LoVo (cell line): ENCODE measurements around the gene ENO1.
A peak's percentile ranks its signal among the peaks of the same experiment; 100 is the strongest.
"Not testable (repeated sequence)": the region's sequence is repeated elsewhere in the genome, so short reads cannot be mapped to it uniquely, and the experiment has no call there.

Source experiments
- DNase-seq: peaks from one replicate; pipeline ENCODE4 v3.0.0-alpha.2; 2016; ENCODE audit warnings: low spot score

ENO1 gene

DNA sequence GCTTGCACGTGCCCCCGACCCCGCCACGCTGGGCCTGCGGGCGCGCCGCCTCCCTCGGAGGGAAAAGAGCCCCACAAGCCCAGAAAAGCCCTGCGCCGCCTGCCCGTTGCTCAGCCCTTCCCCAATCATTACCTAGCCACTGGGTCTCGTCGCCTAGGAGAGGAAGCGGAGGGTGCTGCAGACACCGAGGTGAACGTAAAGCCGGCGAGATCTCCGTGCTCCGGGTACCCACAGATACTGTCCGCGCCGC is at the start of gene ENO1:
ENO1 (minus strand) TSS at position 239 of the 250 bp plus-strand sequence. CDS start 3,778 bp downstream, outside the sequence.
- no peak for DNase-seq

DNA sequence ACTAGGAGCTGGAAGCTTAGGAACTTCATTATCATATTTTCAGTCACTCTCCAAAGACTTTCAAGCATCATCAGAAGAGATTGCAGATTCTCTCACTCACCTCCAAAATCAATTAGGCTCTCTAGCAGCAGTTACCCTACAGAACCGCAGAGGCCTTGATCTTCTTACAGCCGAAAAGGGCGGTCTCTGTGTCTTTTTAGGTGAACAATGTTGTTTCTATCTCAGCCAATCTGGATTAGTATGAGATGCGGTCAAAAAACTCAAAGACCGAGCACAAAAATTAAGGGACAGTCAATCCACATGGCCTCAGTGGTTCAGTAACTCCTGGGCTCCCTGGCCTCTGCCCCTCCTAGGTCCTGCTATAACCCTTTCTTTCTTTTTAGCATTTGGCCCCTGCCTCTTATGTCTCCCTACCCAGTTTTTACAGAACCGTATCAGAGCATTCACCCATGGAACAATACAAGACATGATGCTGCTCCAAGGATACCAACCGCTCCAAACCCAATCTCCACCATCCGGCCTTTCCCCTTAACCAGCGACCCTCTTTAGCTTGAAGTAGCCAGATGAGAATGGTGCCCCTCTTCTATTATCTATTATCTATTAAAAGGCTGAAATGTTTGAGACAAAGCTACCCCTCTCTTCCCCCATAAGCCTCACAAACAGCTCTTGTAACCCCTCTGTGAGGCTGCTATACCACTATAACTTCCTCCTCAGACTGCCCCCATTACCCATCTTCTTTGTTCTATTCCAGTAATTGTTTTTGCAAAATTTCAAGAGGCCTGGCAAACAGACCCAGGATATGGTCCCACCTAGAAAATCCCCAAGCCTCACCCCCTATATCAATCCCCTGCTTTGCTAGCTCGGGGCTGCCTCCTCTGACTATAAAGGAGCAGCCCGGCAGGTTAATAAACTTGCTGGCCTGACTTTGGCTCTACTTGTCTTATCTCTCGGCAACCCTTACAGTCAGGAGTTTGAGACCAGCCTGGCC is 48.5 kb upstream of the ENO1 start:
- no peak for DNase-seq

DNA sequence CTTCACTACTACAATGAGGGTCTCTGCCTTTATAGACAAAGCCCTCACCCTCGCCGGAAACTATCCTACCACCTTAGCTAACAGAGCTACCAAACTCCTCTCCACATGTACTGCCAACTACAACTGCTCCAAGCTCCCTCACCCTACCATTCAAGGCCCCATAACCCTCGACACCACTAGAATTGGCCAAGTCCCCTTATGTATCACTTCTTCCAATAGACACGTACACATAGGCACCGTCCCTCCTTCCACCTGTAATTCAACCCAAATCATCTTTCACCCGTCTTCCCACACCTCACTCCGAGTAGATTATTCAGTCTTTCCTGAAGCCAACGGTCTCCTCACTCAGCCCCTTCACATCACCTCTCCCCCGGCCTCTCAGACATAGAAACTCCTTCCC is 47.5 kb upstream of the ENO1 start:
- no peak for DNase-seq

DNA sequence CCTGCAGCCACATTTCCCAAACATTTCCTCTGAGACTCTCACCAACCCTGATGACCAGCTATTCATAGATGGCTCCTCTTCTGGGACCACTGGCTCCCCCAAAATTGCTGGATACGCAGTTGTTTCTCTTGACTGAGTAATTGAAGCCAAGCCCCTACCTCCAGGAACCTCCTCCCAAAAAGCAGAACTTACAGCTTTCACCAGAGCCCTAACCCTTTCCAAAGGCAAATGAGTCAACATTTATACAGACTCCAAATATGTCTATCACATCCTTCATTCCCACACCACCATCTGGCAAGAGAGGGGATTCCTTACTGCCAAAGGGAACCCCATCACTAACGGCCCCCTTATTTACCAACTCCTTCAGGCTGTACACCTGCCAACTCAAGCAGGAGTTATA is 46.9 kb upstream of the ENO1 start:
- no peak for DNase-seq

- no peak for DNase-seq
Measured at GRCh38 chr1:8922962-8923361, 44.5 kb upstream of the ENO1 start.

GRCh38 chr1:8917536-8917935 is 39.0 kb upstream of the ENO1 start:
- not testable (repeated sequence) for DNase-seq

- no peak for DNase-seq
Measured at GRCh38 chr1:8915446-8915845, 37.0 kb upstream of the ENO1 start.

GRCh38 chr1:8914466-8914865 is 36.0 kb upstream of the ENO1 start:
- no peak for DNase-seq

DNA sequence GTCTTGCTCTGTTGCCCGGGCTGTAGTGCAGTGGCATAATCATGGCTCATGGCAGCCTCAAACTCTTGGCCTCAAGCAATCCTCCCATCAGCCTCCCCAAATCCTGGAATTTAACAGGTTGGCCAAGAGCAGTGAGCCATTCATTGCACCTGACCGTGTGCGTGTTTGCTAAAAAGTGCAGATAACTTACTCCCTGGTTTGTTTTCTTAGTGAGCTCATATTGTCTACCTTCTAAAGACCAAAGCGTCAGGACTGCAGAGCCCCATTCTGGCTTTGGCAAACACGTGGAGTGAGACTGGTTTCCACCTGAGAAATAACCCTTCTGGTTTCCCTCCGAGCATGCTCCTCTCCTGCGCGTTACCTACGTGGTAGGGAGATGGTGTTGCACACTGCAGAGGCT is 35.0 kb upstream of the ENO1 start:
- DNase-seq = no peak

- DNase-seq = no peak
Measured at GRCh38 chr1:8911416-8912309, 33.2 kb upstream of the ENO1 start.

DNA sequence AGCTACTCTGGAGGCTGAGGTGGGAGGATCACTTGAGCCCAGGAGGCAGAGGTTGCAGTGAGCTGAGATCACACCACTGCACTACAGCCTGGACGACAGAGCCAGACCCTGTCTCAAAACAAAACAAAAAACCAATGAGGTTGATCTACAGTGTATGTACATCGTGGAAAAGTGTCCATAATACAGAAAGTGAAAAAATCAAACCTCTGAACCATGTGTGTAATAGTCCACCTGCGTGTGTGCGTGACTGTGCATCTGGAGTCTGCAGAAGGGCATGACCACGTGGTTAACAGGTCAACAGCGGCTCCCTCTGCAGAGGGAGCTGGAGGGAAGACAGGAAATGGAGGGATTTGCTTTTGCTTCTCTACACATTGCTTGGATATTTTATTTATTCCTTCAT is 32.4 kb upstream of the ENO1 start:
- no peak for DNase-seq

DNA sequence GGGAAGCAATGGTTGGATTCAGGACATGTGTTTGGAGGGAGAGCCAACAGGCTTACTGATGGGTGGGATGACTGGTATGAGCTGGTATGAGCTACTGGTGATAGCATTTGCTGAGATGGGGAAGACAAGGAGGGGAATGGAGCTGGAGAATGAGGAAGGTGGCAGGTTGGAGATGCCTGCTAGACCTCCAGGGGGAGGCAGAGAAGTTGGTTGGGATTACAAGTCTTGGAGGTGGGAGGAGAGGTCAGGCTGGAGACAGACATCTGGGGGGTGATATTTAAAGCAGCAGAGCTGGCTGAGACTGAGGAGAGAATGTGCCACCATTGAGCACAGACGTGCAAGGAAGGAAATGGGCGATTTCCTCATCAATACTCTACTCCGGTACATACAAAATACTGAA is 31.8 kb upstream of the ENO1 start:
- no peak for DNase-seq

DNA sequence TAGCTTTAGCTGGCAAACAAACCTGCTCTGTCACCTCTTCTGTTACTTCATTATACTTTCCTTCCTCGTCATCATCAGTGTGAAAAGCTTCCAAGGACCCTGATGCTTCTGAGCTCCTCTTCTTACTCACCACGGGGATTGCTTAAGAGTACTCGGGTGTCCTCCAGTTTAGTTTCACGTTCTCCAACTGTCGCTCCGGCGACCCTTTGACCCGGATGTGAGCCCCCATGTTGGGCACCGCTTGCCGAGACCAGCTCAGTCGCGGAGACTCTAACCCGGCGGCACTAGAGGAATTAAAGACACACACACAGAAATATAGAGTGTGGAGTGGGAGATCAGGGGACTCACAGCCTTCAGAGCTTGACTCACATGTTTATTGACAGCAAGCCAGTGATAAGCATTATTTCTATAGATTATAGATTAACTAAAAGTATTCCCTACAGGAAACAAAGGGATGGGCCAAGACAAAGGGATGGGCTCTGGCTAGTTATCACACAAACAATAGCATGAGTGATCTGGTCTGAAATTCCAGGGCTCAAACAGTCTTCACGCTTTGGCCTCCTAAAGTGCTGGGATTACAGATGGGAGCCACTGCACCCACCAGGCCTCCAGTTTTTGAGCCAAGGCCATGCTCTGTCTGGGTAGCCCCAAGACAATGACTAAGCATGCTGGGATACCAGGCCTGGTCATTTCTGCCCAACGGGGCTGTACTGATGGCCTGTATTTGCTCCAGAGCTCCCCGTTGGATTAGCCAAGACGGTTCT is 30.1 kb upstream of the ENO1 start:
- DNase-seq = no peak

DNA sequence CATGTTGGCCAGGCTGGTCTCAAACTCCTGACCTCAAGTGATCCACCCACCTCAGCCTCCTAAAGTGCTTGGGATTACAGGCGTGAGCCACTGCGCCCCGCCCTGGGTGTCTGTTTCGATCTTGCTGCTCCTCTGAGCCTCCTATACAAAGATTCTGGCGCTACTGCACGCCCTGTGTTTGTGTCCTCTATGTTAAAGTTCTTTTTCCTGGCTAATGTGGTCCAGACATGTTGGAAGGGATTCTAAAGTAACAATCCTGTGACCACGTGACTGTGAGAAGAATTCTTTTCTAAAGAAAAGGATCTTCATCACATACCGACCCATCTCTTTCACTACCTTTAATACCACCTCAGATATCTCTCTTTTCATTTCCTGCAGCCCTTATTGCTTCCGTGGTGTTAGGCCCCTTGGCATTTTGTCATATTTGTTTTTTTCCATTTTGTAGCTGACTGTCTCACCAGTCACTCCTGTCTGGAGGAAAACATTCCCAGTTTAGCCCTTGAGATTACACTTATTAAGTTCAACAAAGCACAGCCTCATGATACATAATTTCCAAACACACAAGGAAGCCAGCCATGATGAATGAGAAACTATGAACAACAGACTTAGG is 27.2 kb upstream of the ENO1 start:
- DNase-seq = no peak

GRCh38 chr1:8903908-8904650 is 25.6 kb upstream of the ENO1 start:
- DNase-seq = peak; percentile 54

- no peak for DNase-seq
Measured at GRCh38 chr1:8903410-8903809, 24.9 kb upstream of the ENO1 start.

- DNase-seq = no peak
Measured at GRCh38 chr1:8902765-8903164, 24.3 kb upstream of the ENO1 start.

GRCh38 chr1:8900684-8901083 is 22.2 kb upstream of the ENO1 start:
- not testable (repeated sequence) for DNase-seq

GRCh38 chr1:8899046-8899445 is 20.6 kb upstream of the ENO1 start:
- DNase-seq = no peak

GRCh38 chr1:8898418-8898817 is 19.9 kb upstream of the ENO1 start:
- not testable (repeated sequence) for DNase-seq

GRCh38 chr1:8897505-8897904 is 19.0 kb upstream of the ENO1 start:
- DNase-seq = not testable (repeated sequence)
